Pons (tissue), 1 donor: Measurements from ENCODE around the gene GSTO1.
"Not testable (repeated sequence)": the region's sequence is repeated elsewhere in the genome, so short reads cannot be mapped to it uniquely, and the experiment has no call there.

Experiments
- DNase-seq: peaks from one replicate; pipeline ENCODE4 v3.0.0-alpha.2; 2016; ENCODE audit warnings: low spot score

Gene GSTO1

GRCh38 chr10:104254493-104255310 lies at the start of gene GSTO1:
Gene GSTO1, plus strand, starts transcription at chr10:104254892. Its CDS starts 37 bp downstream, at chr10:104254929.
- peak; percentile 61 for DNase-seq

GRCh38 chr10:104208730-104209129 lies 46.0 kb upstream of the GSTO1 start:
- no peak for DNase-seq

DNA sequence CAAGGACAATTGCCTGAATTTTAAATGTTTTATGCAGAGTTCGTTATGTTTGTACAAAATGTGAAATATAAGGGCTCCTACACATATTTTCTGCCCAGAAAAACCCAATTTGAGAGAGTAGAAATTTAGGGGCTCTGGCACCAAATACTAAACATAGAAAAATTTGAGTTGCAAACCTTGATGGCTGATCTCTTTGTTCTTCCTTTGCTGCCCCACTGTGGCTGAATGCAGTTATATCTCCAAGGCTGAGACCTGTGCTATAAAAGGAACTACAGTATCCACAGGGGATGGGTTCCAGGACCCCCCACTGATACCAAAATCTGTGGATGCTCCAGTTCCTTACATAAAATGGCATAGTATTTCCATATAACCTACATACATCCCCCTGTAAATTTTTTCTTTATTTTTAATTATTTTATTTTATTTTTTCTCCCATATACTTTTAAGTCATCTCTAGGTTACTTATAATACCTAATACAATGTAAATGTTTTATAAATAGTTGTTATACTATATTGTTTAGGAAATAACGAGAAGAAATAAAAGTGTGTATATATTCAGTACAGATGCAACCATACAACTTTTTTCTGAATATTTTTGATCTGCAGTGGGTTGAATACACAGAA lies 45.0 kb upstream of the GSTO1 start:
- peak; percentile 86 for DNase-seq

DNA sequence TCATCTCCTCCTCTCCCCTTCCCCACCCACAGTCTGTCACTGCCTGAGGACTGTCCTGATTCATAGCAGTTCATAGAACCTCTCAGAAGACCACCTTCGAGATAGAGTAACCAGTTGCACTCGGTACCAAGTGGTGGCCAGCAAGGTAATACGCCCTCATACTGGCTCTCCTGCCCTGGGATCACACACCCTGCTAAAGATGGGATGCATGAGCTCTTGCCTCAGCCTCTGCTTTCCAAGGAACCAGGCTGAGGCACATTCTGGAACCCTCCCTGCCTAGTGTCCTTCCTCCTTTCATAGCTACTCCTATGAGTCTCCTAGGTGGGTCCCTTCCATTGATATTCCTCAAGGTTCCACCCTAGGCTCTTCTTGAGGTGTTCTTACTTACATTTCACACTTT lies 38.1 kb upstream of the GSTO1 start:
- no peak for DNase-seq

DNA sequence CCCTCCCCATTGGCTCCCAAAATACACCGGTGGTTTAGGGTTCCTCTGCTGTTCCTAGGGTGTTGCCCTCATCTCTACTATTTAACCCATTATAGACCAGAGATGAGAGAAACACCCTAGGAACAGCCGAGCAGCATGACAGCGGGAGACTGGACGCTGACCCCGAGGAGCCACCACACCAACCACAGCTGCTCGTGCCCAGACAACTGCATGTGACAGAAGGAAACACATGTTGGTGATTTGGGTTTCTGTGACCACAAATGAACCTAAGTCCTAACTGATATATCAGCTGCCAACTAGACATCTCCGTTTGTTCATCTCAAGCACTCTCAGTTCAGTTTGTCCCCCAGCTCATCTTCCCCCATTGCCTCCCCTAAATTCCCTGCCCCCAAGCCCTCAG lies 35.9 kb upstream of the GSTO1 start:
- DNase-seq, result no peak

DNA sequence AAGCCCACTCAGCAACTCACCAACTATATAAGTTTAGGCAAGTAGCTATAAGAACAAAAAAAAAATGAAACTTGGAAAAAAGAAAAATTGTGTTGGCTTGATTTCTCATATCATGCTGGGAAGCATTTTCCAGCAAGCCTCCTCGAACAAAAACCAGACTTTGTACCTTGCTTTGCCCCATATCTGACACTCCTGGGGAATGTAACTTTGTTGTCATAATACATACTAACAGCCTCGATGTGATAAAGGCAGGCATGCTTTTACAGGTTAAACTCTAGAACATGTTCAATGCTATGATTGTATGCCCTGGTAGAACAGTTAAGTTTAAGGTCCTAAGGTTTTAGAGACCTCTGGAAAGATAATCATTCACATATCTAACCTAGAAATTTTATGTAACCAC lies 34.2 kb upstream of the GSTO1 start:
- no peak for DNase-seq

DNA sequence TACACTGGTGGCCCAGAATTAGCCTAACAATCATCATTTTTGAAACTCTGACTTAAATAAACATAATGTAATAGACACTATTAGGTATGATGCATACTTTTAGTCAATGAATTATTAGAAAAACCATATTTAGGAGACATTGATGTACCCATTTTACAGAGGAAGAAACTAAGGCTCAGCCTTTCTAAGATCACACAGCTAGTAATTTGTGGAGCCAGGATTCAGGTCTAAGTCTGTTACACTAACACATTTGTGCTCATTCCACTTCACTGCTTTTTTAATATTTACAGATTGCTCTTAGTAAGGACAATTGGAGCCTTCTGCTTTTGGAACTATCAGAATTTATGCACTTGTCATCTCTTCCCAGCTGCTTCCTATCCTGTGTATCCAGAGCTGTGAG lies 31.4 kb upstream of the GSTO1 start:
- DNase-seq, result no peak

DNA sequence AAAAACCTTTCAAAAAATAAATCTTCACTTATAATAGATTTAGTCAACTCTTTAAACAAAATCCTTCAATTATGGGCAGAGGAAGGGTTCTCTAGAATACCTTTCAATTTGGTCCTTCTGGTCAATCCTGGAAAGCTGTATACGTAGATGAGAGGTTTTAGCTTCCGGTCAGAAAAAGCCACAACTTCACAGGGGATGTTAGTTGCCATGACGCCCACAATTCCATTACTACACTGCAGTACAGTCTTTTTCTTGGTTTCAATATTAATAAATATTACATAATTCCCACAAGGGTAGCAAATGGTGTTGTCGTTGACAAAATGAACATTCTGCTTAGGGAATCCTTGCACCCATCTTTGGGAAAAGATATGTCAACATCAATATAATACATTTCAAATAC lies 24.2 kb upstream of the GSTO1 start:
- no peak for DNase-seq

DNA sequence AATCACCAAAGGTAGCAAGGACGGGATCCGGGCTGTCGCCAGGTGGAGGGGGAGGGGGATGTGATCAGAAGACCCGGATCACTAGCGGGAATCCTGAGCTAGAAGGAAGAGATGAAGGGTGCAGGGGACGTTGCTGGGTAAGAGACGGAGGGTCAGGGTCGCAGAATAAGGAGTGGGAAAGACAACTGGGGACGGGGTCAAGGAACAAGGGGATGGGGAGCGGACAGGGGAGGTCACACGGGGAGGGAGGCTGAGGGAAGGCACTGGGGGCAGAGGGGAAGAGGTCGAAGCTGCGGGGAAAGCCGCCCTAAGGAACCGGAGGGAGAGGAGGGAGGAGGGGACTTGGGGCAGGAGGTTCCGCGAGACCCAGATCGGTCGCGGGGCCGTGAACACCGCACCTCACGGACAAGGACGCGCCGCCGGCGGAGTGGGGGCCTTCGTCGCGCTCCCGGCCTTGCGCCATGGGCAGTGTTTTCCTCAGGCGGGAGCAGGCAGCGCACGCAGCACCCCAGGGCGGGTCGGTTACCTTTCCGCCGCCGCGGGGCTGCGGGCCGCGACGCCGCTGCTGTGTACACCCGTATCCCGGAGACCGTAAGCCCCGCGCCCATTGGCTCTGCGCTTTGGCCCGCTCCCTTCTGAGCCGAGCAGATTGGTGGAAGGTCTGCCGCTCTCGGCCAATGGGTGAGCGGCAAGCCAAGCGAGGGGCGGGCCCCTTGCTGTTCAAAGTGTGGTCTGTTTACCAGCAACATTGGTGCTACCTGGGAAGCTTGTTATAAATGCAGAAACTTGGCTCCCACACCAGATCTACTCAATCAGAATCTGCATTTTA lies 22.7 kb upstream of the GSTO1 start, which contains the start of gene CFAP43:
TSS of gene CFAP43 (minus strand) at position 581 of the 829 bp plus-strand sequence. CDS start at position 463, 118 bp downstream.
- peak; percentile 93 for DNase-seq

GRCh38 chr10:104232613-104233102 lies 22.0 kb upstream of the GSTO1 start:
- no peak for DNase-seq

- no peak for DNase-seq
Measured at GRCh38 chr10:104233817-104234216, 20.9 kb upstream of the GSTO1 start.

DNA sequence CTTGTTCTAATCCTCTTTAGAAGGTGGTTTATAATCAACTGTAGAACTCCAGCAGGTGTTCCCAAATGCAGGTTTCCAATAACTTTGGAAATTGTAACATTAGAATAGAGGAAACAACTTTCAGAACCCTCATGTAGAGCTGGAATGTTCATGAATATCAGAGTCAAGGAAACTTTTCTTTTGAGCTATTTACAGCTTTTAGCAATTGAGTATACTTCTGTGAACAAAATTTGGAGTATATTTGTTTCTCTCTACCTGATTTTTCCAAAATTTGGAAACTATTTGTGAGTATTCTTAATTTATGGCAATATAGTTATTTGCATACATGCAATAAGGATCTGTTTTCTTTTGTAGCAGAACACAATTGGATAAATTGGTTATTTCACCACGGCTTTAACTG lies 19.8 kb upstream of the GSTO1 start:
- DNase-seq, result no peak

DNA sequence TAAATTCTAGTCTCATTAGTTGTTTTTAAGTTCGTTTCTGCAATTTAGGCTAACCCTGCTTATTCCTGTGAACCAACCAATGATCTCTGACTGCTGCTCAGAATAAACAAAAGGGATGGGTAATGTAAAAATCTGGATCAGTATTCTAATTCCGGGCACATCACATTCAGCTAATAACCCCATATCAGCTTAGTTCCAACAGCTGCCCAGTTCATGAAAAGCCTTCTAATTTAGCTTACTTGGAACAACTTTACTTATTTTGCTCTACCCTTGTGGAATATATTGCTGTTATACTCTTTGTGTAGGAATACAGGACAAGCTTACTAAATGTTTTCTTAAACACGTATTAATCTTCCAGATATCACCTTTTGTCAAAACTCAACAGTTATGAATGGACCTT lies 18.9 kb upstream of the GSTO1 start:
- DNase-seq, result no peak

GRCh38 chr10:104240078-104240477 lies 14.6 kb upstream of the GSTO1 start:
- DNase-seq, result no peak

DNA sequence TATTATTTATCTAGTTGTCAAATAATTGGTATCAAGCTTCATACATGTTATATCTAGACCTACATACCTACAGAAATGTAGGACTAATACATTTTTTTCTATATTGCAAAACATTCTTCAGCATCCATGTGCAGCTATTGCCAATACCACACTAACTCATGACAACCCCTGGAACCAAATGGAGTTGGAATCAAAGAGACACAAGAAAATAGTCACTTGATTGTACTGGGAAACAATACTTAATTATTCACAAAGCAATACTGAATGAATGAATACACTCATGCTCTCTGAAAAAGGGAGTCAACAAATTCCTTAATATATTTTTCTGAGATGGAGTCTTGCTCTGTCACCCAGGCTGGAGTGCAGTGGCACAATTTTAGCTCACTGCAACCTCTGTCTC lies 12.1 kb upstream of the GSTO1 start:
- DNase-seq, result peak; percentile 90

- DNase-seq, result peak; percentile 87
Measured at GRCh38 chr10:104243009-104243408, 11.7 kb upstream of the GSTO1 start.

DNA sequence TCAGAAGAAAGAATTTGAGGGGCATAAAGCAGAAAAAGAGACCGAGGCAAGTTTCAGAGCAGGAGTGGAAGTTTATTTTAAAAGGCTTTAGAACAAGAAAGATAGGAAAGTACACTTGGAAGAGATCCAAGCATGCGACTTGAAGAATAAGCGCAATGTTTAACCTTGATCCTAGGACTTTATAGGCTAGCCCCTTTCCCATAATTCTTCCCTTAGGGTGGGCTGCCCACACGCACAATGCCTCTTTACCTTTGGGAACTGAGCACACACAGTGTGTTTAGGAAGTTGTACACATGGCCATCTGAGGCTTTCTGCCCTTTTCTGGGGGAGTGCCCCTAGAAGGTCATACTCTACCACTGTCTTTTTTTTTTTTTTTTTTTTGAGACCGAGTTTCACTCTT lies 11.2 kb upstream of the GSTO1 start:
- no peak for DNase-seq

DNA sequence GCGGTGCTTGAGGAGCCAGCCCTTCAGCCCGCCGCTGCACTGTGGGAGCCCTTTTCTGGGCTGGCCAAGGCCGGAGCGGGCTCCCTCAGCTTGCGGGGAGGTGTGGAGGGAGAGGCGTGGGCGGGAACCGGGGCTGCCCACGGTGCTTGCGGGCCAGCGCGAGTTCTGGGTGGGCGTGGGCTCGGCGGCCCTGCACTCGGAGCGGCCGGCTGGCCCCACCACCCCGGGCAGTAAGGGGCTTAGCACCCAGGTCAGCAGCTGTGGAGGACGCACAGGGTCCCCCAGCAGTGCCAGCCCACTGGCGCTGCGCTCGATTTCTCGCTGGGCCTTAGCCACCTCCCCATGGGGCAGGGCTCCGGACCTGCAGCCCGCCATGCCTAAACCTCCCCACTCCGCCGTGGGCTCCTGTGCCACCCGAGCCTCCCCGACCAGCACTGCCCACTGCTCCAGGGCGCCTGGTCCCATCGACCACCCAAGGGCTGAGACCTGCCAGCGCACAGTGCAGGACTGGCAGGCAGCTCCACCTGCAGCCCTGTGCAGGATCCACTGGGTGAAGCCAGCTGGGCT lies 9.5 kb upstream of the GSTO1 start:
- no peak for DNase-seq

- DNase-seq, result no peak
Measured at GRCh38 chr10:104246976-104247375, 7.7 kb upstream of the GSTO1 start.

DNA sequence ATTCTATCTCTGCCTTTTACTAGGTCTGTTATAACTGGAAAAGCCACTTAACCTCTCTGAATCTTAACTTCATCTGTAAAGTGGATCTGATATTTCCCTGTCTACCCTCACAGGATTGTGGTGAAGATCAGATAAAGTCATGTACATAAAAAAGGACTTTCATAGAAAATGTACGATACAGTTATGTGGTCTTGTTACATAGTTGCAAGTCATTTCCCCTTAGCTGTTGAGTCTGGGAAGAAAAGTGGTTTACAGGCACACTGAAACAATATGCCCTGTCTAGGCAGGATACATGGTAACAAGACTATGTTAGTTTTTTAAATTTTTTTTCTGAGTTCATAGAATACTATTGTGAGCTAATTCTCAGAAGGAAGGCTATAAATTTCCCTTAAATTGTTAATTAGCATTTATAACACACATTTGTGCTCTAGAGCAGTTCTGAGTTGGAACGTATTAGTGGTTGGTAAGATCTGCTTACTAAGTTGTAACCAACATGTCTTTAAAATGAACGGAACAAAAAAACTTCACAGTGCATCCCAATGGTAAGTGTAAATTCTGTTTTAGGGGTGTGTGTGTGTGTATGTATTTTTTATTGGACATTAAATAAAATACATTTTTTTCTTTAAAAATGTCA lies 7.1 kb upstream of the GSTO1 start:
- DNase-seq, result no peak

GRCh38 chr10:104248931-104249330 lies 5.8 kb upstream of the GSTO1 start:
- DNase-seq, result not testable (repeated sequence)

DNA sequence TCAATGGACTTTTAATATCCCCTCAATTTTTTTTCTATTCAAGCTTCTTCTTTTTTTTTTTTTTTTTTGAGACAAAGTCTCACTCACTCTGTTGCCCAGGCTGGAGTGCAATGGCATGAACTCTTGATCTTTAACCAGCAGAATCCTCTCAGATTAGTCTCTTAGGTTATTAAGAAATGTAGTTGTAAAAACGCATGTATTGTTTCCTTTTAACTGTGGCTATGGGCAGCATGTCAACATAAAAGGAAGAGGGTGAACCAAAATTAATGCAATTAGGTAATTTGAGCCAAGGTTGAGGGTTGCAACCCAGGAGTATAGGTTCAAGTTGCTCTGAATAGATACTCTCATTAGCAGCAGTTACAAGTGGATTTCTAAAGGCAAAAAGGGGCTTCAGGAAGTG lies 4.3 kb upstream of the GSTO1 start:
- no peak for DNase-seq
